Upper lobe of left lung (tissue), 4 donors: ENCODE results near the gene CARD10.

Source experiments
- CTCF ChIP-seq, 6 experiments: fragments of 450-650 bp in 4 of 6; fragments of 200-600 bp in 2 of 6; sonication (generic) in 2 of 6; IDR thresholded peaks; one replicate each; pipeline ENCODE4 v1.5.1; 2016 to 2019; ENCODE audit warnings: antibody characterized with exemption in 6 of 6
- EP300 ChIP-seq, 4 donors: sonication (generic); formaldehyde crosslinking; IDR thresholded peaks; one replicate each; pipeline ENCODE4 v1.5.1; 2017; ENCODE audit warnings: antibody characterized with exemption in 4 of 4, control low read depth in 2 of 4
- POLR2A ChIP-seq, 4 donors: fragments of 450-650 bp; IDR thresholded peaks; one replicate each; pipeline ENCODE4 v1.5.1; 2016 to 2017; ENCODE audit warnings: antibody characterized with exemption in 4 of 4, mild to moderate bottlenecking in 2 of 4
- POLR2AphosphoS5 ChIP-seq, 2 donors: sonication (generic); formaldehyde crosslinking; IDR thresholded peaks; one replicate each; pipeline ENCODE4 v1.5.1; 2017; ENCODE audit warnings: antibody characterized with exemption in 2 of 2

GRCh38 chr22:37557321-37558001, 38.2 kb upstream of the CARD10 start:
- TF ChIP-seq CTCF (IDR thresholded peaks at IDR 0.05) (no peak), POLR2A (IDR thresholded peaks at IDR 0.05) (no peak), EP300 (IDR thresholded peaks at IDR 0.05) (peak in 1 of 4 donors; percentile 77), POLR2AphosphoS5 (IDR thresholded peaks at IDR 0.05) (no peak)
